KMS-11 (cell line): ENCODE data around the gene RFX7.

ENCODE experiments used
- H2AFZ ChIP-seq: fragments of 200-600 bp; sonication (generic); 2 replicates; pipeline ENCODE4 v1.6.1; 2016; ENCODE audit warnings: antibody characterized with exemption, mixed run types, low read depth
- H3K27ac ChIP-seq: fragments of 200-600 bp; sonication (generic); 2 replicates; pipeline ENCODE4 v1.6.1; 2016; ENCODE audit warnings: mild to moderate bottlenecking, mixed run types
- H3K27me3 ChIP-seq: fragments of 200-600 bp; sonication (generic); 2 replicates; pipeline ENCODE4 v1.6.1; 2017; ENCODE audit warnings: mild to moderate bottlenecking, low read depth, mixed run types, moderate library complexity; ENCODE audit not compliant: insufficient read depth
- H3K36me3 ChIP-seq: fragments of 200-600 bp; sonication (generic); 2 replicates; pipeline ENCODE4 v1.6.1; 2017; ENCODE audit warnings: mild to moderate bottlenecking, mixed run types; ENCODE audit not compliant: insufficient read depth
- H3K4me1 ChIP-seq: fragments of 200-600 bp; sonication (generic); 2 replicates; pipeline ENCODE4 v1.6.1; 2016; ENCODE audit warnings: mild to moderate bottlenecking, low read depth, mixed run types; ENCODE audit not compliant: poor library complexity, severe bottlenecking
- H3K4me2 ChIP-seq: fragments of 200-600 bp; sonication (generic); 2 replicates; pipeline ENCODE4 v1.7.0; 2016; ENCODE audit warnings: mild to moderate bottlenecking, mixed run types
- H3K4me3 ChIP-seq: fragments of 200-600 bp; sonication (generic); IDR thresholded peaks from 2 replicates; pipeline ENCODE4 v1.6.1; 2017; ENCODE audit warnings: low read depth, low read length, mixed read lengths; ENCODE audit not compliant: insufficient read depth
- H3K79me2 ChIP-seq: fragments of 200-600 bp; sonication (generic); 2 replicates; pipeline ENCODE4 v1.6.1; 2016; ENCODE audit warnings: low read depth, mixed run types; ENCODE audit not compliant: insufficient read depth
- H3K9ac ChIP-seq: fragments of 200-600 bp; sonication (generic); 2 replicates; pipeline ENCODE4 v1.6.1; 2016; ENCODE audit warnings: mild to moderate bottlenecking, mixed run types
- H4K20me1 ChIP-seq: fragments of 200-600 bp; sonication (generic); 2 replicates; pipeline ENCODE4 v1.6.1; 2016; ENCODE audit warnings: mild to moderate bottlenecking, mixed run types; ENCODE audit not compliant: insufficient read depth
- TF ChIP-seq, protein P1 (sequence below): fragments of 200-600 bp; sonication (generic); conservative IDR thresholded peaks from 2 replicates; pipeline ENCODE4 v1.6.1; 2017; ENCODE audit warnings: low read depth, mild to moderate bottlenecking, antibody characterized with exemption, low read length, moderate library complexity, mixed read lengths

The RFX7 gene

DNA sequence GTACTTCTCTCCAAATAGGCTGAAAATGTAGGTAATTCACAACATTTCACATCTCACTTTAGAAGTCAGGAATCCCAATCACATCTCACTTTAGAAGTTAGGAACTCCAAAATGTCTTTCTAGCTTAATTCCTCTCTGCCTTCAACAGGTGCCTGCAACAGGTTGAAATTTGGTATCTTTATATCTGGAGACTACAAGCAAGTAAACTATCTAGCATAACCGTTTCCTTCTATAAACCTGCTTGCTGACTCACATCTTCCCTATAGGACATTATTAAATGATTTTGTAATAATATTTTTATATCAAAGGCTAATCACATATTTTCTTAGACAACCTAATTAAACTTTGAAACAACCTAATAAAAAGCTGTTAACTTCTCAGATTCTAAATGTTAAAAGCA is 18.2 kb downstream of the RFX7 start:
- H3K27ac ChIP-seq: no peak overlapping the region
- no peak overlapping the region for H3K4me2 ChIP-seq
- H4K20me1 ChIP-seq: no peaks in the 10 kb centered on the region
- H3K79me2 ChIP-seq: peaks cover 12% of the 10 kb centered on the region; the same call in 1 of the 2 replicates
- H3K36me3 ChIP-seq: no peaks in the 10 kb centered on the region
- H3K4me1 ChIP-seq: peaks cover 8% of the 10 kb centered on the region
- no peak overlapping the region for H3K9ac ChIP-seq
- H2AFZ ChIP-seq: no peak overlapping the region
- no peak overlapping the region for H3K4me3 ChIP-seq
- TF ChIP-seq, protein P1, sequence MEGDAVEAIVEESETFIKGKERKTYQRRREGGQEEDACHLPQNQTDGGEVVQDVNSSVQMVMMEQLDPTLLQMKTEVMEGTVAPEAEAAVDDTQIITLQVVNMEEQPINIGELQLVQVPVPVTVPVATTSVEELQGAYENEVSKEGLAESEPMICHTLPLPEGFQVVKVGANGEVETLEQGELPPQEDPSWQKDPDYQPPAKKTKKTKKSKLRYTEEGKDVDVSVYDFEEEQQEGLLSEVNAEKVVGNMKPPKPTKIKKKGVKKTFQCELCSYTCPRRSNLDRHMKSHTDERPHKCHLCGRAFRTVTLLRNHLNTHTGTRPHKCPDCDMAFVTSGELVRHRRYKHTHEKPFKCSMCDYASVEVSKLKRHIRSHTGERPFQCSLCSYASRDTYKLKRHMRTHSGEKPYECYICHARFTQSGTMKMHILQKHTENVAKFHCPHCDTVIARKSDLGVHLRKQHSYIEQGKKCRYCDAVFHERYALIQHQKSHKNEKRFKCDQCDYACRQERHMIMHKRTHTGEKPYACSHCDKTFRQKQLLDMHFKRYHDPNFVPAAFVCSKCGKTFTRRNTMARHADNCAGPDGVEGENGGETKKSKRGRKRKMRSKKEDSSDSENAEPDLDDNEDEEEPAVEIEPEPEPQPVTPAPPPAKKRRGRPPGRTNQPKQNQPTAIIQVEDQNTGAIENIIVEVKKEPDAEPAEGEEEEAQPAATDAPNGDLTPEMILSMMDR: no peak
- H3K27me3 ChIP-seq: no peaks in the 10 kb centered on the region

DNA sequence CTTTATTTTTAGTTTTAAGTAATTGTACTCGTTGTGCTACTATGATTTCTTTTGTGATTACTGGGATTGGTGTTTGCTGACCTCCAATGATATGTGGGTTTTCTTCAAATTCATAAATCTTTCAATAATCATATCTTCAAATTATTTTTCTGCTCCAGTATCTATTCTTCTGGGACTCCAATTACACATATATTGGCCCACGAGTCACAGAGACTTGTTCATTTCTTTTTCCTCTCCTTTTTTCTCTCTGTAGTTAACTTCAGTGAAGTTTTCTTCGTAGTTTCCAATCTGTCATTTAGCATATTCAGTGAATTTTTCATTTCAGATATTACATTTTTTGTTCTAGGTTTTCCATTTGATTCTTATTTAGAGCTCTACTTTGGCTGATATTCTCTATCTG is 21.4 kb downstream of the RFX7 start:
- TF ChIP-seq, protein P1: no peak
- no peaks in the 10 kb centered on the region for H3K27me3 ChIP-seq
- H3K27ac ChIP-seq: no peak overlapping the region
- H4K20me1 ChIP-seq: no peaks in the 10 kb centered on the region
- H3K36me3 ChIP-seq: no peaks in the 10 kb centered on the region
- no peaks in the 10 kb centered on the region for H3K4me1 ChIP-seq
- H3K9ac ChIP-seq: no peak overlapping the region
- H2AFZ ChIP-seq: no peak overlapping the region
- no peak overlapping the region for H3K4me2 ChIP-seq
- H3K4me3 ChIP-seq: no peak overlapping the region
- peaks cover 7% of the 10 kb centered on the region; the same call in 1 of the 2 replicates for H3K79me2 ChIP-seq

DNA sequence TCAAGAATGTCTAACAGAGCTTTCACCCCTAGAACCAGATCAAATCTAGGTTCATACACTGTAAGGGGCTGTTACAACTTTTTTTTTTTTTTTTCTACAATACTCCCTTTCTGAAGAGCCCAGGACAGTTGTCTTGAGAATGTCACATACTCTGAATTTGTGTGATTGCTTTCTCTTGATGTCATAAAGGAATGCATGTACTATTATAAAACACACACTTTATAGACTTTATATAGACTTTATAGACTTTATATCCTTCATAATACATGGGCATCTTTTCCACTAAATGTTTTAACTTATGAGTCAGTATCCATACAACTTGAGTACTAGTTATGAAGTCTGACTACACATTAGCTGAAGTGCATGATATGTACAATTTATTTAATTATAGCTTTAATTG is 26.3 kb downstream of the RFX7 start:
- Histone ChIP-seq H3K9ac (no peak overlapping the region), H4K20me1 (no peaks in the 10 kb centered on the region), H3K27ac (no peak overlapping the region), H3K4me2 (no peak overlapping the region), H3K36me3 (no peaks in the 10 kb centered on the region), H3K4me3 (no peak overlapping the region), H2AFZ (no peak overlapping the region), H3K4me1 (no peaks in the 10 kb centered on the region), H3K79me2 (peaks cover 10% of the 10 kb centered on the region; the same call in 1 of the 2 replicates), H3K27me3 (no peaks in the 10 kb centered on the region)
- TF ChIP-seq, protein P1: no peak

DNA sequence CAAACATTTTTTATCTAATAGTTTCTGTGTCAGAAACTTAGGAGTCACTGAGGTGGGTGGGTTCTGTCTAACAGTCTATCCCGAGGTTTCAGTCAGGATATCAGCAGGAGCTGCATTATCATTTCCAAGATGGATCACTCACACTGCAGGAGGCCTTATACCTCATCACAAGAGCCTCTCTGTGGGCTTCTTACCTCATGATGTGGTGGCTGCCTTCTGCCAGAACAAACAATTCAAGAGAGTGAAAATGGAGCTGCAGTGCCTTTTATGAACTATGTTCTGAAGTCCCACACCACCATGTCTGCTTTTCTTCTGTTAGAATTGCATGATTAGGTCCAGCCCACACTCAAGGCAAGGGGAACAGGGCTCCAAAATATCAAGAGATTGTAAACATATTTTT is 27.9 kb downstream of the RFX7 start:
- no peak overlapping the region for H3K4me3 ChIP-seq
- no peak overlapping the region for H3K9ac ChIP-seq
- no peak overlapping the region for H2AFZ ChIP-seq
- TF ChIP-seq, protein P1: no peak
- H3K4me2 ChIP-seq: no peak overlapping the region
- H3K79me2 ChIP-seq: peaks cover 10% of the 10 kb centered on the region; the same call in 1 of the 2 replicates
- no peak overlapping the region for H3K27ac ChIP-seq
- no peaks in the 10 kb centered on the region for H3K36me3 ChIP-seq
- H3K27me3 ChIP-seq: no peaks in the 10 kb centered on the region
- H4K20me1 ChIP-seq: no peaks in the 10 kb centered on the region
- H3K4me1 ChIP-seq: no peaks in the 10 kb centered on the region
